H1 (cell line): ENCODE measurements around the gene PTPRD. TPM values are rescaled to one million over a fixed set of nuclear protein-coding genes. Genes with fewer than 3 reads are reported as not detected.

Experiments
- CTCF ChIA-PET: fragments of 300-600 bp; sonication (Branson Sonifier 250); formaldehyde crosslinking; loops from one replicate; lab custom pipeline; 2021; ENCODE audit not compliant: partially characterized antibody; lab: Charles Lee
- POLR2A ChIA-PET: fragments of 300-600 bp; sonication (Branson Sonifier 250); formaldehyde crosslinking; loops from one replicate; lab custom pipeline; 2021; ENCODE audit warnings: inconsistent platforms; ENCODE audit not compliant: partially characterized antibody; lab: Charles Lee
- DNase-seq, 2 experiments: peaks; one replicate each; pipeline versions ENCODE4 v3.0.0 to v3.0.0-alpha.2; 2010 to 2022; ENCODE audit warnings: low spot score in 2 of 2, low read depth in 1 of 2, mixed read lengths in 1 of 2
- FAIRE-seq: peaks from 2 replicates; lab custom pipeline; 2011; peaks lifted over from hg19 to GRCh38; lab: Jason Lieb, UNC
- H2AFZ ChIP-seq: 2 replicates; pipeline ENCODE4 v1.8.1; 2012; ENCODE audit warnings: low read length, inconsistent platforms
- H2AK5ac ChIP-seq: 2 replicates; pipeline ENCODE4 v1.6.1; 2013; ENCODE audit warnings: low read depth, low read length
- H2BK120ac ChIP-seq: replicated peaks from 2 replicates; pipeline ENCODE3; 2013; ENCODE audit warnings: low read depth, low read length, inconsistent platforms
- H2BK12ac ChIP-seq: 2 replicates; pipeline ENCODE4 v1.6.1; 2013; ENCODE audit warnings: low read depth, low read length
- H2BK15ac ChIP-seq: 2 replicates; pipeline ENCODE4 v1.6.1; 2013; ENCODE audit warnings: low read length
- H2BK20ac ChIP-seq: 2 replicates; pipeline ENCODE4 v1.6.1; 2013; ENCODE audit warnings: low read length
- H2BK5ac ChIP-seq: 2 replicates; pipeline ENCODE4 v1.6.1; 2013; ENCODE audit warnings: low read depth, low read length
- H3K14ac ChIP-seq: 2 replicates; pipeline ENCODE4 v1.6.1; 2013; ENCODE audit warnings: inconsistent platforms; ENCODE audit not compliant: insufficient read length
- H3K18ac ChIP-seq: 2 replicates; pipeline ENCODE4 v1.6.1; 2013; ENCODE audit warnings: low read length; ENCODE audit errors: extremely low read depth
- H3K23ac ChIP-seq: 2 replicates; pipeline ENCODE4 v1.6.1; 2013; ENCODE audit warnings: inconsistent platforms; ENCODE audit not compliant: insufficient read length
- H3K23me2 ChIP-seq: 2 replicates; pipeline ENCODE4 v1.6.1; 2013; ENCODE audit warnings: low read depth, low read length
- H3K27ac ChIP-seq: 2 replicates; pipeline ENCODE4 v1.6.1; 2011; ENCODE audit warnings: low read depth, low read length, inconsistent platforms
- H3K27me3 ChIP-seq, 4 experiments: replicated peaks in 1 of 4; 1 replicate in 1 of 4; 2 replicates in 3 of 4; pipeline versions ENCODE4 v1.6.1 to v1.8.1; 2011 to 2013; ENCODE audit warnings: low read length in 3 of 4, mild to moderate bottlenecking in 3 of 4, inconsistent platforms in 2 of 4, mixed read lengths in 2 of 4, moderate library complexity in 1 of 4; ENCODE audit not compliant: control insufficient read depth in 3 of 4, insufficient read depth in 3 of 4; ENCODE audit errors: extremely low read depth in 1 of 4
- H3K36me3 ChIP-seq, 4 experiments: 2 replicates each; pipeline versions ENCODE4 v1.6.1 to v1.8.1; 2011 to 2013; ENCODE audit warnings: mild to moderate bottlenecking in 4 of 4, low read length in 3 of 4, moderate library complexity in 2 of 4, control low read depth in 1 of 4, inconsistent platforms in 1 of 4; ENCODE audit not compliant: insufficient read depth in 4 of 4, control insufficient read depth in 2 of 4
- H3K4ac ChIP-seq: replicated peaks from 2 replicates; pipeline ENCODE3; 2013; ENCODE audit warnings: low read length, low read depth, mixed read lengths, inconsistent platforms; ENCODE audit not compliant: insufficient read length
- H3K4me1 ChIP-seq, 4 experiments: replicated peaks in 1 of 4; 1 replicate in 1 of 4; 2 replicates in 3 of 4; pipeline versions ENCODE4 v1.6.1 to v1.8.1; 2011 to 2013; ENCODE audit warnings: low read length in 3 of 4, inconsistent platforms in 2 of 4, mixed read lengths in 1 of 4; ENCODE audit not compliant: insufficient read depth in 4 of 4, control insufficient read depth in 3 of 4
- H3K4me2 ChIP-seq, 2 experiments: 2 replicates each; pipeline versions ENCODE4 v1.6.1 to v1.8.1; 2011 to 2013; ENCODE audit warnings: low read depth in 2 of 2, low read length in 2 of 2, control low read depth in 1 of 2, inconsistent platforms in 1 of 2, mild to moderate bottlenecking in 1 of 2; ENCODE audit not compliant: insufficient read depth in 1 of 2
- H3K4me3 ChIP-seq, 4 experiments: fragments of 200-600, 300-600 bp in 1 of 4; sonication (generic), shearing (Covaris generic), sonication (Bioruptor Twin) in 1 of 4; 2 replicates each; pipeline versions ENCODE4 v1.5.1 to v1.8.1; 2011 to 2016; ENCODE audit warnings: low read length in 4 of 4, low read depth in 3 of 4, control low read depth in 2 of 4, inconsistent platforms in 2 of 4, mild to moderate bottlenecking in 2 of 4, mixed read lengths in 1 of 4, moderate library complexity in 1 of 4; ENCODE audit not compliant: insufficient read depth in 2 of 4; ENCODE audit errors: extremely low read depth in 1 of 4
- H3K56ac ChIP-seq: replicated peaks from 2 replicates; pipeline ENCODE3; 2013; ENCODE audit warnings: low read depth, mild to moderate bottlenecking, mixed read lengths, low read length, inconsistent platforms; ENCODE audit not compliant: insufficient read length
- H3K79me1 ChIP-seq: 2 replicates; pipeline ENCODE4 v1.6.1; 2013; ENCODE audit warnings: low read depth, low read length, control low read depth
- H3K79me2 ChIP-seq, 2 experiments: 2 replicates each; pipeline versions ENCODE4 v1.6.1 to v1.8.1; 2012 to 2013; ENCODE audit warnings: low read length in 2 of 2, mild to moderate bottlenecking in 2 of 2, inconsistent platforms in 1 of 2; ENCODE audit not compliant: insufficient read depth in 2 of 2, control insufficient read depth in 1 of 2
- H3K9ac ChIP-seq, 4 experiments: replicated peaks in 1 of 4; 1 replicate in 1 of 4; 2 replicates in 3 of 4; pipeline versions ENCODE4 v1.6.1 to v1.8.1; 2011 to 2013; ENCODE audit warnings: low read depth in 3 of 4, low read length in 3 of 4, control low read depth in 2 of 4, mild to moderate bottlenecking in 2 of 4, moderate library complexity in 2 of 4, inconsistent platforms in 1 of 4; ENCODE audit errors: extremely low read depth in 1 of 4
- H3K9me3 ChIP-seq, 2 experiments: 2 replicates each; pipeline versions ENCODE4 v1.6.1 to v1.8.1; 2012 to 2013; ENCODE audit warnings: mild to moderate bottlenecking in 2 of 2, moderate library complexity in 2 of 2, control low read depth in 1 of 2, inconsistent platforms in 1 of 2, low read depth in 1 of 2, low read length in 1 of 2, mixed read lengths in 1 of 2; ENCODE audit not compliant: insufficient read depth in 2 of 2
- H4K20me1 ChIP-seq, 2 experiments: replicated peaks in 1 of 2; 2 replicates each; pipeline versions ENCODE3 to v1.8.1; 2011 to 2013; ENCODE audit warnings: inconsistent platforms in 2 of 2, low read length in 2 of 2, mild to moderate bottlenecking in 1 of 2; ENCODE audit not compliant: insufficient read depth in 2 of 2, control insufficient read depth in 1 of 2
- H4K5ac ChIP-seq: 2 replicates; pipeline ENCODE4 v1.6.1; 2013; ENCODE audit warnings: low read length, low read depth, mixed read lengths, inconsistent platforms; ENCODE audit not compliant: insufficient read length
- H4K8ac ChIP-seq: 2 replicates; pipeline ENCODE4 v1.8.0; 2013; ENCODE audit warnings: mild to moderate bottlenecking, moderate library complexity, low read length, inconsistent platforms; ENCODE audit not compliant: insufficient read depth; ENCODE audit errors: extremely low read depth
- H4K91ac ChIP-seq: replicated peaks from 2 replicates; pipeline ENCODE3; 2013; ENCODE audit warnings: low read length, mixed read lengths, inconsistent platforms; ENCODE audit not compliant: insufficient read length
- CREB1 ChIP-seq: IDR thresholded peaks from 2 replicates; pipeline ENCODE4 v1.6.1; 2012; ENCODE audit warnings: inconsistent platforms
- EGR1 ChIP-seq: IDR thresholded peaks from 2 replicates; pipeline ENCODE4 v1.6.1; 2011; ENCODE audit warnings: low read depth, low read length, borderline replicate concordance
- EP300 ChIP-seq, 2 experiments: IDR thresholded peaks; 1 replicate in 1 of 2; 2 replicates in 1 of 2; pipeline ENCODE4 v1.6.1; 2011 to 2012; ENCODE audit warnings: low read depth in 2 of 2, low read length in 2 of 2, mild to moderate bottlenecking in 2 of 2, borderline replicate concordance in 1 of 2, inconsistent platforms in 1 of 2, moderate library complexity in 1 of 2
- FOSL1 ChIP-seq: IDR thresholded peaks from 2 replicates; pipeline ENCODE4 v1.6.1; 2011; ENCODE audit warnings: mild to moderate bottlenecking, low read depth, low read length, moderate library complexity; ENCODE audit not compliant: insufficient read depth
- HDAC2 ChIP-seq, 2 experiments: fragments of 300-600 bp in 1 of 2; sonication (generic) in 1 of 2; IDR thresholded peaks; 2 replicates each; pipeline ENCODE4 v1.6.1; 2011 to 2012; ENCODE audit warnings: low read depth in 2 of 2, low read length in 2 of 2, mild to moderate bottlenecking in 2 of 2, moderate library complexity in 2 of 2, borderline replicate concordance in 1 of 2, inconsistent platforms in 1 of 2
- JUND ChIP-seq: IDR thresholded peaks from 2 replicates; pipeline ENCODE4 v1.6.1; 2011; ENCODE audit warnings: mild to moderate bottlenecking, improper control_type of control experiment, low read length
- MAFK ChIP-seq: IDR thresholded peaks from 2 replicates; pipeline ENCODE4 v1.6.1; 2012; ENCODE audit warnings: low read depth, mild to moderate bottlenecking, improper control_type of control experiment, low read length
- NANOG ChIP-seq: IDR thresholded peaks from 2 replicates; pipeline ENCODE4 v1.6.1; 2011; ENCODE audit warnings: low read length, low read depth, mild to moderate bottlenecking, inconsistent platforms; ENCODE audit not compliant: insufficient read depth, poor library complexity, severe bottlenecking
- RXRA ChIP-seq: IDR thresholded peaks from 2 replicates; pipeline ENCODE4 v1.6.1; 2011; ENCODE audit warnings: low read depth, mild to moderate bottlenecking, low read length, moderate library complexity; ENCODE audit not compliant: insufficient read depth
- SIRT6 ChIP-seq: IDR thresholded peaks from one replicate; pipeline ENCODE4 v1.7.1; 2012; ENCODE audit warnings: low read length, inconsistent platforms
- SUZ12 ChIP-seq: fragments of 200-600 bp; sonication (generic); IDR thresholded peaks from 2 replicates; pipeline ENCODE4 v1.6.1; 2012; ENCODE audit warnings: mild to moderate bottlenecking, inconsistent platforms, low read length, moderate library complexity, mixed read lengths
- WGBS, 2 experiments: shearing (Covaris generic) in 1 of 2; methylation state at CpG; one replicate each; pipeline versions ENCODE4 v1.1.6 to v1.1.7; 2013 to 2015; ENCODE audit warnings: low lambda C conversion rate in 2 of 2, mixed read lengths in 2 of 2, inconsistent platforms in 1 of 2, low coverage in 1 of 2, missing lambda C conversion rate in 1 of 2; ENCODE audit not compliant: insufficient replicate concordance in 2 of 2, insufficient coverage in 1 of 2, insufficient read length in 1 of 2; ENCODE audit errors: extremely low coverage in 1 of 2, missing lambda C conversion rate in 1 of 2; 5-methylcytosine and 5-hydroxymethylcytosine counted together
- polyA plus RNA-seq, 7 experiments: library from polyadenylated mRNA; depleted of rRNA in 3 of 7; stranded (reverse) in 5 of 7; unstranded in 2 of 7; fragments of >200 nt in 5 of 7; fragments of 200-250 nt in 2 of 7; gene quantifications; 1 replicate in 5 of 7; 2 replicates in 1 of 7; 4 replicates in 1 of 7; pipeline versions ENCODE4 v1.2.1 to v1.2.3, GENCODE V29; 2011 to 2013; ENCODE audit warnings: missing spikeins in 2 of 7, mixed read lengths in 2 of 7
- total RNA-seq: library from RNA; stranded (reverse); fragmentation: NEBNext Ultra II Directional; extraction: Animal tissue kit (Norgen Biotek cat#: 25700); gene quantifications from 2 replicates; pipeline ENCODE4 v1.2.1, GENCODE V29; 2021
- TF ChIP-seq, protein P1 (sequence below): IDR thresholded peaks from 2 replicates; pipeline ENCODE4 v1.6.1; 2012; ENCODE audit warnings: low read length, inconsistent platforms

PTPRD gene
- total and polyA plus RNA-seq, 2 of the 8 experiments (the other 6 are each of a cell fraction or from before 2014, with no cell fraction given), result 17.2 to 77.0 TPM

DNA sequence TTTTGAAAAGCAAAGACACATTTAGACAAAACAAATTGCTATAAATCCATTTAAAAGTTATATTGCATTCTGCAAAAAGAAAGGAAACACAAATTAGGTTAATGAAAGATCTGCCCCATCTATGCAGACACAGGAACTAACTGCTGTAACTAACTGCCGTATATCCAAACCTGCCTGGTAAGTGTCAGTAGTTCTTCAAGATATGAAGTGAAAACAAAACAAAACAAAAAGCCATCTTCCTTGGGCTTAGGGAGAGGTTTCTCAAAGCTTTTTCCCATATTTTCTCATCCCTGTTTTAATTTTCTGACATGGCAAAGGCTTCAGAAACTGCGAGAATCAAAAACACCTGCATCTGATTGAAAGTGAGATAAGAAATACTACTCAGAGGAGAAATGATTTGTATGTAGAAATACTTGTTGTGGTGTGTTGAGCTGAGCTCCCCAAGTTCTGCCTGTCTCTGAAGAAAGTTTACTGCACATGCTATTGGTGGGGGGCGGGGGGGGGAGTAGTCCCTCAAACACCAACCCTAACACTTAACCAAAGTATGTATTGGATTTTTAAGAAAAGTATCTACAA is 750.5 kb downstream of the PTPRD start:
- Histone ChIP-seq H4K5ac (no peak overlapping the region), H3K56ac (no peak overlapping the region), H2BK15ac (no peak overlapping the region), H3K4me1 (no peaks in the 10 kb centered on the region), H3K9ac (no peak overlapping the region), H3K4me2 (no peak overlapping the region), H3K79me1 (no peaks in the 10 kb centered on the region), H3K14ac (no peak overlapping the region), H2BK120ac (no peak overlapping the region), H3K27ac (no peak overlapping the region), H3K23me2 (no peaks in the 10 kb centered on the region), H2BK5ac (no peak overlapping the region), H3K4ac (no peak overlapping the region), H3K27me3 (no peaks in the 10 kb centered on the region), H4K20me1 (no peaks in the 10 kb centered on the region), H3K79me2 (no peaks in the 10 kb centered on the region), H3K4me3 (no peak overlapping the region), H4K91ac (no peak overlapping the region), H4K8ac (no peak overlapping the region), H3K36me3 (no peaks in the 10 kb centered on the region), H2AFZ (no peak overlapping the region), H3K23ac (no peak overlapping the region), H2BK12ac (no peak overlapping the region), H3K18ac (no peak overlapping the region), H3K9me3 (no peaks in the 10 kb centered on the region), H2AK5ac (no peak overlapping the region), H2BK20ac (no peak overlapping the region)
- FAIRE-seq (no peak), DNase-seq (no peak)
- CTCF ChIA-PET, result interaction anchor here (0.6 to 1.4 kb wide), 2 partner anchors 51 to 226 kb away, joined by 3 to 6 read pairs; no protein-coding TSS in a partner anchor
- POLR2A ChIA-PET, result no interaction called here
- WGBS, 2 experiments, result 75% methylated on average over 3 of the region's 3 CpGs; no CpG with 5 or more reads in 1 of the 2 experiments
- TF ChIP-seq EGR1 (no peak), FOSL1 (no peak), MAFK (no peak), JUND (no peak), SIRT6 (no peak), NANOG (no peak), RXRA (no peak), SUZ12 (no peak), CREB1 (no peak), EP300 (IDR thresholded peaks at IDR 0.05; ENCODE audit: borderline replicate concordance in 1 of 2, low read depth in 2 of 2, low read length in 2 of 2) (no peak), HDAC2 (IDR thresholded peaks at IDR 0.05; ENCODE audit: borderline replicate concordance in 1 of 2, low read depth in 2 of 2, low read length in 2 of 2) (no peak)
- TF ChIP-seq, protein P1, sequence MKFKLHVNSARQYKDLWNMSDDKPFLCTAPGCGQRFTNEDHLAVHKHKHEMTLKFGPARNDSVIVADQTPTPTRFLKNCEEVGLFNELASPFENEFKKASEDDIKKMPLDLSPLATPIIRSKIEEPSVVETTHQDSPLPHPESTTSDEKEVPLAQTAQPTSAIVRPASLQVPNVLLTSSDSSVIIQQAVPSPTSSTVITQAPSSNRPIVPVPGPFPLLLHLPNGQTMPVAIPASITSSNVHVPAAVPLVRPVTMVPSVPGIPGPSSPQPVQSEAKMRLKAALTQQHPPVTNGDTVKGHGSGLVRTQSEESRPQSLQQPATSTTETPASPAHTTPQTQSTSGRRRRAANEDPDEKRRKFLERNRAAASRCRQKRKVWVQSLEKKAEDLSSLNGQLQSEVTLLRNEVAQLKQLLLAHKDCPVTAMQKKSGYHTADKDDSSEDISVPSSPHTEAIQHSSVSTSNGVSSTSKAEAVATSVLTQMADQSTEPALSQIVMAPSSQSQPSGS, result no peak
